GM23338 (cell line): Measurements from ENCODE around the gene IST1. TPM values are rescaled to one million over a fixed set of nuclear protein-coding genes. Genes with fewer than 3 reads are reported as not detected.
A peak's percentile ranks its signal among the peaks of the same experiment; 100 is the strongest.

Experiments used
- ATAC-seq: fragments of 200-7000 bp; cut with Tn5 transposase; 3 replicates; pipeline ENCODE4 v1.9.1; 2020
- DNase-seq: peaks from one replicate; pipeline ENCODE4 v3.0.0-alpha.2; 2015; ENCODE audit warnings: low spot score
- H2AFZ ChIP-seq: fragments of 200-600 bp; sonication (generic); 2 replicates; pipeline ENCODE4 v1.8.0; 2016; ENCODE audit warnings: antibody characterized with exemption, mild to moderate bottlenecking, moderate library complexity
- H3F3A ChIP-seq: fragments of 200-600 bp; sonication (generic); replicated peaks from 2 replicates; pipeline ENCODE4 v1.8.0; 2017; ENCODE audit warnings: antibody characterized with exemption, mixed run types, low read depth
- H3K27ac ChIP-seq: fragments of 200-600 bp; sonication (generic); 2 replicates; pipeline ENCODE4 v1.6.1; 2016; ENCODE audit warnings: low read depth
- H3K27me3 ChIP-seq: fragments of 200-600 bp; sonication (generic); 2 replicates; pipeline ENCODE4 v1.8.0; 2016; ENCODE audit warnings: mild to moderate bottlenecking, mixed run types, moderate library complexity; ENCODE audit not compliant: insufficient read depth
- H3K36me3 ChIP-seq: fragments of 200-600 bp; sonication (generic); 2 replicates; pipeline ENCODE4 v1.8.0; 2016; ENCODE audit warnings: mild to moderate bottlenecking; ENCODE audit not compliant: insufficient read depth
- H3K4me1 ChIP-seq: fragments of 200-600 bp; sonication (generic); 2 replicates; pipeline ENCODE4 v1.8.0; 2016; ENCODE audit warnings: mild to moderate bottlenecking, moderate library complexity; ENCODE audit not compliant: insufficient read depth
- H3K4me2 ChIP-seq: fragments of 200-600 bp; sonication (generic); 2 replicates; pipeline ENCODE4 v1.7.1; 2017; ENCODE audit warnings: mixed run types
- H3K4me3 ChIP-seq: fragments of 200-600 bp; sonication (generic); 2 replicates; pipeline ENCODE4 v1.6.1; 2016; ENCODE audit warnings: mixed run types
- H3K79me2 ChIP-seq: fragments of 200-600 bp; sonication (generic); replicated peaks from 2 replicates; pipeline ENCODE4 v1.8.0; 2017; ENCODE audit warnings: mild to moderate bottlenecking; ENCODE audit not compliant: insufficient read depth
- H3K9me2 ChIP-seq: fragments of 200-600 bp; sonication (generic); 2 replicates; pipeline ENCODE4 v1.8.0; 2017; ENCODE audit not compliant: insufficient read depth
- H4K20me1 ChIP-seq: fragments of 200-600 bp; sonication (generic); replicated peaks from 2 replicates; pipeline ENCODE4 v1.8.0; 2017; ENCODE audit warnings: mild to moderate bottlenecking; ENCODE audit not compliant: insufficient read depth
- H3K27ac Mint-ChIP-seq: 2 replicates; pipeline ENCODE4 v1.8.0; 2020; ENCODE audit warnings: inconsistent platforms, mild to moderate bottlenecking, moderate library complexity, mixed read lengths
- H3K27me3 Mint-ChIP-seq: 3 replicates; pipeline ENCODE4 v1.8.0; 2022; ENCODE audit warnings: low read depth, mild to moderate bottlenecking, moderate library complexity, mixed read lengths, inconsistent platforms; ENCODE audit not compliant: insufficient read depth, poor library complexity
- H3K36me3 Mint-ChIP-seq: 3 replicates; pipeline ENCODE4 v1.8.0; 2021; ENCODE audit warnings: low read depth, mild to moderate bottlenecking, inconsistent platforms, moderate library complexity, mixed read lengths
- H3K4me1 Mint-ChIP-seq: 3 replicates; pipeline ENCODE4 v1.8.0; 2020; ENCODE audit warnings: mild to moderate bottlenecking, inconsistent platforms, mixed read lengths
- H3K4me3 Mint-ChIP-seq: 3 replicates; pipeline ENCODE4 v1.8.0; 2021; ENCODE audit warnings: moderate library complexity, mild to moderate bottlenecking, inconsistent platforms, mixed read lengths
- H3K9me3 Mint-ChIP-seq: 3 replicates; pipeline ENCODE4 v1.8.0; 2020; ENCODE audit warnings: moderate library complexity, mild to moderate bottlenecking, inconsistent platforms, mixed read lengths
- EZH2 ChIP-seq: fragments of 200-600 bp; sonication (generic); IDR thresholded peaks from one replicate; pipeline ENCODE4 v1.8.0; 2017; ENCODE audit warnings: antibody characterized with exemption, mild to moderate bottlenecking, low read depth; ENCODE audit not compliant: unreplicated experiment
- EZH2phosphoT487 ChIP-seq: fragments of 200-600 bp; sonication (generic); IDR thresholded peaks from one replicate; pipeline ENCODE4 v1.8.1; 2018; ENCODE audit warnings: antibody characterized with exemption; ENCODE audit not compliant: unreplicated experiment
- JUNB ChIP-seq: IDR thresholded peaks from one replicate; pipeline ENCODE4 v1.6.1; 2016; ENCODE audit warnings: antibody characterized with exemption; ENCODE audit not compliant: unreplicated experiment
- POLR2AphosphoS5 ChIP-seq: IDR thresholded peaks from 2 replicates; pipeline ENCODE4 v1.6.1; 2016; ENCODE audit warnings: antibody characterized with exemption, low read depth
- REST ChIP-seq: IDR thresholded peaks from one replicate; pipeline ENCODE4 v1.6.1; 2018; ENCODE audit warnings: antibody characterized with exemption; ENCODE audit not compliant: unreplicated experiment
- STAT1 ChIP-seq: IDR thresholded peaks from one replicate; pipeline ENCODE4 v1.6.1; 2016; ENCODE audit warnings: antibody characterized with exemption; ENCODE audit not compliant: unreplicated experiment
- ZNF114 ChIP-seq: fragments of 250-450 bp; sonication (Bioruptor Pico); IDR thresholded peaks from 2 replicates; pipeline ENCODE4 v1.5.0; 2020; ENCODE audit warnings: mild to moderate bottlenecking, moderate library complexity
- polyA plus RNA-seq: library from polyadenylated mRNA; unstranded; fragments of >200 nt; fragmentation: Nextera tagmentation; extraction: Ambion mirVana; gene quantifications from 2 replicates; pipeline ENCODE4 v1.2.1, GENCODE V29; 2016
- total RNA-seq: library from RNA; depleted of rRNA; stranded (reverse); fragments of >200 nt; shearing (Covaris generic); gene quantifications from 2 replicates; pipeline ENCODE4 v1.2.3, GENCODE V29; 2014
- TF ChIP-seq, protein P1 (sequence below): IDR thresholded peaks from 2 replicates; pipeline ENCODE4 v1.6.1; 2016; ENCODE audit warnings: antibody characterized with exemption
- TF ChIP-seq, protein P2 (sequence below), 2 experiments: fragments of 200-600 bp in 1 of 2; sonication (generic) in 1 of 2; conservative IDR thresholded peaks; 2 replicates each; pipeline versions ENCODE4 v1.5.1 to v1.6.1; 2016 to 2017; ENCODE audit warnings: antibody characterized with exemption in 2 of 2, low read depth in 2 of 2, mild to moderate bottlenecking in 2 of 2, moderate library complexity in 1 of 2

The IST1 gene
- total and polyA plus RNA-seq, 2 experiments from 2014 or later = 108 to 234 TPM

DNA sequence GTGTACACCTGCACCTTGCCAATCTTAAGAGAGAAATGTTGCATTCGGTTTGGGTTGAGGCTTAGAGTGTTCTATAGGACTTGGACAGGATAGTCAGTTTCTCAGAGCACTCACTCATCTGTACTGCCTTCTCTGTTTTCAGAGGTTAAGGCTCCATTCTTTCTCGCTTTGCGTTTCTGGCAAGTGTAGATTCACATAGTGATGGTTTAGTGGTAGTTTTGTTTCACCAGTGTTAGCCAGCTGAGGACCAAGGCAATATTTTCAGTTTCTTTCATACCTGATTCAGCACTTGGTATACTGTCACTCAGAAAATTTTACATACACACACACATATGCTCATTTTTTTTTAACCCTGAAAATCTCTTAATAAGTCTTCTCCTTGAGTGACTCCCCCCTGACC, 48.2 kb upstream of the IST1 start:
- Histone ChIP-seq H3K9me2 (no peaks in the 10 kb centered on the region), H3K27me3 (no peaks in the 10 kb centered on the region), H3K27ac (peak overlapping the region; percentile 88), H3K36me3 (no peaks in the 10 kb centered on the region), H3K4me1 (peaks cover 6% of the 10 kb centered on the region), H3K4me2 (peak overlapping the region; percentile 100), H4K20me1 (peaks cover 6% of the 10 kb centered on the region), H3F3A (no peaks in the 10 kb centered on the region; the same call in 1 of the 2 replicates), H2AFZ (no peak overlapping the region), H3K79me2 (peaks cover 26% of the 10 kb centered on the region), H3K4me3 (peak overlapping the region; percentile 99)
- Mint-ChIP-seq H3K9me3 (no peaks in the 10 kb centered on the region), H3K27ac (peak overlapping the region; percentile 6; the same call in 1 of the 2 replicates), H3K4me3 (peak overlapping the region; percentile 95), H3K36me3 (peaks cover 30% of the 10 kb centered on the region), H3K4me1 (peaks cover 9% of the 10 kb centered on the region; the same call in 2 of the 3 replicates), H3K27me3 (peaks cover 12% of the 10 kb centered on the region)
- no peak for ATAC-seq
- TF ChIP-seq EZH2phosphoT487 (no peak), STAT1 (no peak)
- no peak for DNase-seq

DNA sequence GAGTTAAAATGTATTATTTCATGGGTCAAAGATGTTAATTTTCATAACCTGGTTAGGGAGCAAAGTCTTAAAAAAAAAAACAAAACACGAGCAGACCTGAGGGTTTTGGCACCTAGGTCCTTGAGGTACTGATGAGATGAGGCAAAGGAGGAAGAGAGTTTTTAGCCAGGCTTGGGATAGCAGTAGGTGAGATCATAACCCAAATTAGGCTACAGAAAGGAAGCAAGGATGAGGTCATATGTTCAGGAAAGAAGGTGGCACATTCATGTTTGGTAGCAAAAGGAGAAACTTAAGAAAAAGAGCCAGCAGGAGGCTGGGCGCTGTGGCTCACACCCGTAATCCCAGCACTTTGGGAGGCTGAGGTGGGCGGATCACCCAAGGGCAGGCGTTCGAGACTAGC, 46.7 kb upstream of the IST1 start:
- Histone ChIP-seq H3K27ac (no peak overlapping the region), H2AFZ (no peak overlapping the region), H4K20me1 (peaks cover 8% of the 10 kb centered on the region), H3K36me3 (no peaks in the 10 kb centered on the region), H3K27me3 (no peaks in the 10 kb centered on the region), H3F3A (no peaks in the 10 kb centered on the region; the same call in 1 of the 2 replicates), H3K4me1 (peaks cover 6% of the 10 kb centered on the region), H3K4me3 (no peak overlapping the region), H3K9me2 (no peaks in the 10 kb centered on the region), H3K4me2 (no peak overlapping the region), H3K79me2 (peaks cover 26% of the 10 kb centered on the region)
- DNase-seq (no peak), ATAC-seq (no peak)
- Mint-ChIP-seq H3K9me3 (no peaks in the 10 kb centered on the region), H3K4me3 (no peak overlapping the region), H3K4me1 (peaks cover 11% of the 10 kb centered on the region), H3K36me3 (peaks cover 39% of the 10 kb centered on the region), H3K27me3 (peaks cover 13% of the 10 kb centered on the region), H3K27ac (no peak overlapping the region)
- no peak for TF ChIP-seq EZH2
- TF ChIP-seq JUNB = no peak
- TF ChIP-seq POLR2AphosphoS5 = no peak
- TF ChIP-seq, protein P1, sequence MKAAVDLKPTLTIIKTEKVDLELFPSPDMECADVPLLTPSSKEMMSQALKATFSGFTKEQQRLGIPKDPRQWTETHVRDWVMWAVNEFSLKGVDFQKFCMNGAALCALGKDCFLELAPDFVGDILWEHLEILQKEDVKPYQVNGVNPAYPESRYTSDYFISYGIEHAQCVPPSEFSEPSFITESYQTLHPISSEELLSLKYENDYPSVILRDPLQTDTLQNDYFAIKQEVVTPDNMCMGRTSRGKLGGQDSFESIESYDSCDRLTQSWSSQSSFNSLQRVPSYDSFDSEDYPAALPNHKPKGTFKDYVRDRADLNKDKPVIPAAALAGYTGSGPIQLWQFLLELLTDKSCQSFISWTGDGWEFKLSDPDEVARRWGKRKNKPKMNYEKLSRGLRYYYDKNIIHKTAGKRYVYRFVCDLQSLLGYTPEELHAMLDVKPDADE = no peak
- TF ChIP-seq, protein P2, sequence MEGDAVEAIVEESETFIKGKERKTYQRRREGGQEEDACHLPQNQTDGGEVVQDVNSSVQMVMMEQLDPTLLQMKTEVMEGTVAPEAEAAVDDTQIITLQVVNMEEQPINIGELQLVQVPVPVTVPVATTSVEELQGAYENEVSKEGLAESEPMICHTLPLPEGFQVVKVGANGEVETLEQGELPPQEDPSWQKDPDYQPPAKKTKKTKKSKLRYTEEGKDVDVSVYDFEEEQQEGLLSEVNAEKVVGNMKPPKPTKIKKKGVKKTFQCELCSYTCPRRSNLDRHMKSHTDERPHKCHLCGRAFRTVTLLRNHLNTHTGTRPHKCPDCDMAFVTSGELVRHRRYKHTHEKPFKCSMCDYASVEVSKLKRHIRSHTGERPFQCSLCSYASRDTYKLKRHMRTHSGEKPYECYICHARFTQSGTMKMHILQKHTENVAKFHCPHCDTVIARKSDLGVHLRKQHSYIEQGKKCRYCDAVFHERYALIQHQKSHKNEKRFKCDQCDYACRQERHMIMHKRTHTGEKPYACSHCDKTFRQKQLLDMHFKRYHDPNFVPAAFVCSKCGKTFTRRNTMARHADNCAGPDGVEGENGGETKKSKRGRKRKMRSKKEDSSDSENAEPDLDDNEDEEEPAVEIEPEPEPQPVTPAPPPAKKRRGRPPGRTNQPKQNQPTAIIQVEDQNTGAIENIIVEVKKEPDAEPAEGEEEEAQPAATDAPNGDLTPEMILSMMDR (conservative IDR thresholded peaks at IDR 0.05; ENCODE audit: low read depth in 2 of 2) = no peak
- TF ChIP-seq ZNF114 (CRISPR knock-in tag) = no peak
- TF ChIP-seq STAT1 = no peak
- no peak for TF ChIP-seq EZH2phosphoT487

DNA sequence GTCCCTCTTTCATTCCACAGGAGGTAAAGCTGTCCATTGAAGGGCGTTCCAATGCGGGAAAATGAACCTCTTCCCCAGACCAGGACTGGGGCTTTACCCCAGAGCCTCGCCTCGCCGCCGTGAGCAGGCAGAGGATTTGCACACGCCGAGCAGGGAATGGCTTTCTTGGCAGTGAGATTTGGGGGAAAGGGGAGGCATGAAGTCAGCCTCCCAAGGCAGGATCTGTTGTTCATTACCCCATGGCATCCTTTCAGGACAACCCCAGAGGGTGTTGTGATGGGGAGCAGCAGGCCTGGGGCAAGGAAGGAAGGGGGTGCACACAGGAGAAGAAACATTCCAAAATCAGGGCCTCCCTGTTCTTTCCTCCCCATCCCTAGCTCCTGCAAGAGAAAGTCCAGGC, 43.6 kb upstream of the IST1 start:
- Histone ChIP-seq H3K4me2 (no peak overlapping the region), H4K20me1 (peaks cover 10% of the 10 kb centered on the region), H3K27ac (no peak overlapping the region), H3F3A (no peaks in the 10 kb centered on the region; the same call in 1 of the 2 replicates), H3K4me3 (no peak overlapping the region), H3K9me2 (no peaks in the 10 kb centered on the region), H3K79me2 (peaks cover 18% of the 10 kb centered on the region), H2AFZ (no peak overlapping the region), H3K4me1 (peaks cover 5% of the 10 kb centered on the region), H3K27me3 (no peaks in the 10 kb centered on the region), H3K36me3 (no peaks in the 10 kb centered on the region)
- DNase-seq = no peak
- Mint-ChIP-seq H3K27ac (no peak overlapping the region), H3K27me3 (peaks cover 9% of the 10 kb centered on the region), H3K4me3 (no peak overlapping the region), H3K9me3 (no peaks in the 10 kb centered on the region), H3K36me3 (peaks cover 39% of the 10 kb centered on the region), H3K4me1 (peaks cover 10% of the 10 kb centered on the region)
- no peak for ATAC-seq
- TF ChIP-seq POLR2AphosphoS5 (no peak), REST (no peak), JUNB (no peak)
- TF ChIP-seq, protein P1 = no peak
